Ammon's horn (tissue), 1 donor: ENCODE results near the gene UTP11.
"Not testable (repeated sequence)": the region's sequence is repeated elsewhere in the genome, so short reads cannot be mapped to it uniquely, and the experiment has no call there.

Source experiments
- DNase-seq: peaks from one replicate; pipeline ENCODE4 v3.0.0-alpha.2; 2016; ENCODE audit warnings: low spot score

UTP11 gene

DNA sequence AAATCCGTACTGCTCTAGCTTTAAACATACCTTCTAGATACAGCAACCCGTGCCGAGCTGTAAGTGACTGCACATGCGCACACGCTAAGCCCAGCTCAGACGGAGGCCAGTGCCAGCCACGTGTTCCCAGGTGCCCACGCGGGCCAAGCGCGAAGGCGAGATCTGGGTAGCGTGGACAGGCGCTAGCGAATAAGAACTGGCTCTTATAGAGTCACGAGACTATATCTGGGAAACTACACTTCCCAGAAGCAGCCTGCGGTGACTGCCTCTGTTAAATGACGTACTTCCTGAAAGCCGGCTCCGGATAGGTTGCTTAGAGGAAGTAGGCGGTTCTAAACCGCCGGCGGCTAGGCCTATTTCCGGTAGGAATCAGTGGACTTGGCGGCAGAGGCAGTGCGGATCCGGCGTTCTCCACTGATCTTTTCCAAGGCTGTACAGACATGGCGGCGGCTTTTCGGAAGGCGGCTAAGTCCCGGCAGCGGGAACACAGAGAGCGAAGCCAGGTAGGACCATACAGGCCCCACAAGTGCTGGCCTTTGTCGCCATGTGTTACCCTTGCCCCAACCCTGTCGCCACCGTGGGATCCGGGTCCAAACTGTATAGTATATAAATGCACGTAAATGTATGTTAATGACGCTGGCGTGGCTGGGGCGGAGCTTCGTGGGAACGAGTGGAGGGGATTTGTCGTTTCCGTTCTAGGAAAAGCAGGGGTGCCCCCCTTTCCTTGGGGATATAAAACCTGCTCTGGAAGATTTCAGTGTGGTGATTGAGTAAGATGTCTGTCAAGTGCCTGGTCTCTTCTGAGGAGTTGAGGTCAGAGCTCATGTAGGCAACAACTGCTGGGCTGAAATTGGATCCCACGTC, at the start of gene UTP11:
Gene UTP11, plus strand, starts transcription at position 372 of the 864 bp plus-strand sequence. Its CDS starts 69 bp downstream, at position 441.
- peak; percentile 98 for DNase-seq

- DNase-seq: not testable (repeated sequence)
Measured at GRCh38 chr1:37964106-37964505, 48.4 kb upstream of the UTP11 start.

DNA sequence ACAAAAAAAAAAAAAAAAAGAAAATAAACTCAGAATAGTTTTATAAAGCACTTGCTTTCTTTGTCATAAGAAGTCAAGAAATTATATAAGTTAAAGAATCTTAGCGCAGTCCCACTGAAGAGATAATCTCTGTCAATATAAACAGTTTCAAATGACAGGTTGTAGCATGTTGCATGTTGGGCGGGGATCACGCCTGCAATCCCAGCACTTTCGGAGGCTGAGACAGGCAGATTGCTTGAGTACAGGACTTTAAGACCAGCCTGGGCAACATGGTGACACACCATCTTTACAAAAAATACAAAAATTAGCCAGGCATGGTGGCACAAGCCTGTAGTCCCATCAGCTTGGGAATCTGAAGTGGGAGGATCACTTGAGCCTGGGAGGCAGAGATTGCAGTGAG, 47.2 kb upstream of the UTP11 start:
- DNase-seq: no peak

GRCh38 chr1:37973684-37974083, 38.9 kb upstream of the UTP11 start:
- not testable (repeated sequence) for DNase-seq

DNA sequence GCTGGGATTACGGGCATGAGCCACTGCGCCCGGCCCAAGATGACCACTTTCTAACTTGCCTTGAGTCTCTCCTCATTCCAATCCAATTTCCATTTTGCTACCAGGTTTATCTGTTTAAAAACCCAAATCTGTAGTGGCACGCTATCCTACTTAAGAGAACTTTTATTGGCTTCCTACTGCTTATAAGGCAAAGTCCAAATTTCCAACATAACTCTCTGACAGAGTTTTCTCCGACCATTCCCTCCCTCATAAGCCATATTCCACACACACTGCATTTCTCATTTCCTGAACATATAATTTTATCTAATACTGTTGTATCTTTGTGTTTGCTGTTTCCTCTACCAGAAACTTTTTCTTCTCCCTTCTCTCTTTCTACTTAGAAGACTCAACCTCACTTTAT, 38.0 kb upstream of the UTP11 start:
- no peak for DNase-seq

DNA sequence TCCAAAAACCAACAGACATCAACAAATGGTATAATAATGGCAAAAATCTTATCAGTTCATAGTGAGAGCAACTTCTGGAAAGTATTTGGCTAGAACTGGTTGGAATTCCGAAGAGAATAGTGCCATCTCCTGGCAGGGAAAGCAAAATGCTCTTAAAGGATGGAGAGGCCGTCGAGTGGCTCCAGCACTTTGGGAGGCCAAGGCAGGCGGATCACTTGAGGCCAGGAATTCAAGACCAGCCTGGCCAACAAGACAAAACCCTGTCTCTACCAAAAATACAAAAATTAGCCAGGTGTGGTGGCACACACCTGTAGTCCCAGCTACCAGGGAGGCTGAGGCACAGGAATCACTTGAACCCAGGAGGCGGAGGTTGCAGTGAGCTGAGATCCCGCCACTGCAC, 37.5 kb upstream of the UTP11 start:
- DNase-seq: peak; percentile 42

- DNase-seq: no peak
Measured at GRCh38 chr1:37978541-37978940, 34.0 kb upstream of the UTP11 start.

DNA sequence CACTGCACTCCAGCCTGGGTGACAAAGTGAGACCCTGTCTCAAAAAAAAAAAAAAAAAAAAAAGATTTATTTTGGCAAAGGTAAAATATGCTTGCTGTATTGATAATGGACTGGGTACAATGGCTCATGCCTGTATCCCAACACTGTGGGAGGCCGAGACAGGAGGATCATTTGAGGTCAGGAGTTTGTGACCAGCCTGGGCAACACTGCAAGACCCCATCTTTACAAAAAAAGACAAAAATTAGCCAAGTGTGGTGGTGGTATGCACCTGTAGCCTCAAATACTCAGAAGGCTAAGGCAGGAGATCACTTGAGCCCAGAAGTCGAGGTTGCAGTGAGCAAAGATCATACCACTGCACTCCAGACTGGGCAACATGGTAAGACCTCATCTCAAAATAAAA, 29.0 kb upstream of the UTP11 start:
- DNase-seq: no peak

- DNase-seq: no peak
Measured at GRCh38 chr1:37987679-37988078, 24.9 kb upstream of the UTP11 start.

DNA sequence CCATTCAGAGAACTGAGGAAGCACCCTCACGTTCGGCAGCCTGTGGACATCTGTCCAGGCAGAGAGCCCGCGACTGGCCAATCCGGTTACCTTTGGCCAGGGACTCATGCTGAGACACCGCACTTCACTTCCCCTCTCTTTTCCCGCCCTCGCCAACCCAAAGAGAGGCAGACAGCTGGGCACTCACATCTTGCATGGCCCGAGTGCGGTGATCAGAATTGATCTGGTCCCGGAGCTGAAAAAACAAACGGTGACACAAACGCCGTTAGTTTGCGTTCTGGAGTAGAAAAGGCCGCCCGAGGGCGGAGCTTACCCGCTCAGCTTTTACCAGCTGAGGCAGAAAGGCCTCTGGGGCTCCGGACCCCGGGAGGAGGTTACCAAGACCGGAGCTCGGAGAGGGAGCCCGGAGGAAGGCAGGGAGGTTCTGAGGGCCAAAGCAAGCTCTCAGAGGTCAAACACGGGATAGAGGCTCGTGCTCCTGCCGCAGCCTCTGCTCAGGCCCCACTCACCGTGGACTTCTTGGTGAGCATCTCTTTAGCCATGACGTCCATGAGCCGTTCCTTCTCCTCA, 23.1 kb upstream of the UTP11 start:
- peak; percentile 17 for DNase-seq

GRCh38 chr1:37994886-37995566, 17.5 kb upstream of the UTP11 start:
- DNase-seq: no peak

GRCh38 chr1:37995751-37996345, 16.7 kb upstream of the UTP11 start:
- DNase-seq: peak; percentile 14

GRCh38 chr1:37997256-37998088, 15.1 kb upstream of the UTP11 start:
- no peak for DNase-seq

DNA sequence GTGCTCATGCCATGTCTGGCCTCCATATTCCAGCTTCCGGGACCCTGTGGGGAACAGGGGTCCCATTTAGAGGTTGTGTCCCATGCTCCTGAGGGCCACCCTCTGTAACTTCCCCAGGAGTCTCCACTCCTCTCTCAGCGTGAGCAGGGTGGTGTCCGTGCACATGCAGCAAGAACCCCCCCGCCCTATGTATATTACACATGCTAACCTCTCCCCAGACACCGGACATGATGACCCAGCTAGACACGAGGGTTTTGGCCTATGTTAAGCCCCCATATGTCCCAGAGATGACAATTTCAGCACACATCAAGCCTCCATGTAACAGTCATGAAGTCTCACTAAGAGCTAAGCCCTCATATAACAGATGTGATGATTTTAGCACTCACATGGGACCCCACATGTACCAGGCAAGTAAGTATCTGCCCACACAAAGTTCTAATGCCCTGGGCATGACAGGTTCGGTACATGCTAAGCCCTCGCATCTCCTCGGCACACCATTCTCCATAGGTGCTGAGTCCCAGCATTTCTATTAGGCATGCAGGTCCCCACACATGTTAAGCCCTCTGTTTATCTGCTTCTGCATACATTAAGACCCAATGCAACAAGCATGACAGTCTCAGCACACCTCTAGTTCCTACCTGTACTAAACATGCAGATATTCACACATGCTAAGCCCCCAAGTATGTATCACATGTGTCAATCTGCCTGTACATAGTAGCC, 14.3 kb upstream of the UTP11 start:
- DNase-seq: no peak

DNA sequence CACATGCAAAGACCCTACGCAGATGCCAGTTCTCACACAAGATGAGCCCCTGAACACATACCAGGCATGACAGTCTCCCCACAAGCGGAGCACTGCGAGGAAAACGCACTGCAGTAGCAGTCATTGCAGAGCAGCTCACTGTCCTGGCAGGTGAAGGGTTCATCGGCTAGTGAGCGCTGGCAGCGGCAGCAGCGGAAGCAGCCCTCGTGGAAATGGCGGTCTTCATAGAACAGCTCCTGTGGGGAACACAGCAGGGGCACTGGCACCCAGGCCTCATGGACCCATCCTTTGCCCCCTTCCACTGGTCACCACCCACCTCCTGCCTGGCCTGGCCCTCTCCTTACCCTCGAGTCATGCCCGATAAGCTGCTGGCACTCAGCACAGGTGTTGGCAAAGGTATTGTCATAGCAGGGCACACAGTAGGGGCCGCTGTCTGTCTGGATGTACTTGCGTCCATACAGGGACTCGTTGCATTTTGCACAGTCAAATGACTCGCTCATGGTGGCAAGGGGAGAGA, 13.6 kb upstream of the UTP11 start:
- no peak for DNase-seq

DNA sequence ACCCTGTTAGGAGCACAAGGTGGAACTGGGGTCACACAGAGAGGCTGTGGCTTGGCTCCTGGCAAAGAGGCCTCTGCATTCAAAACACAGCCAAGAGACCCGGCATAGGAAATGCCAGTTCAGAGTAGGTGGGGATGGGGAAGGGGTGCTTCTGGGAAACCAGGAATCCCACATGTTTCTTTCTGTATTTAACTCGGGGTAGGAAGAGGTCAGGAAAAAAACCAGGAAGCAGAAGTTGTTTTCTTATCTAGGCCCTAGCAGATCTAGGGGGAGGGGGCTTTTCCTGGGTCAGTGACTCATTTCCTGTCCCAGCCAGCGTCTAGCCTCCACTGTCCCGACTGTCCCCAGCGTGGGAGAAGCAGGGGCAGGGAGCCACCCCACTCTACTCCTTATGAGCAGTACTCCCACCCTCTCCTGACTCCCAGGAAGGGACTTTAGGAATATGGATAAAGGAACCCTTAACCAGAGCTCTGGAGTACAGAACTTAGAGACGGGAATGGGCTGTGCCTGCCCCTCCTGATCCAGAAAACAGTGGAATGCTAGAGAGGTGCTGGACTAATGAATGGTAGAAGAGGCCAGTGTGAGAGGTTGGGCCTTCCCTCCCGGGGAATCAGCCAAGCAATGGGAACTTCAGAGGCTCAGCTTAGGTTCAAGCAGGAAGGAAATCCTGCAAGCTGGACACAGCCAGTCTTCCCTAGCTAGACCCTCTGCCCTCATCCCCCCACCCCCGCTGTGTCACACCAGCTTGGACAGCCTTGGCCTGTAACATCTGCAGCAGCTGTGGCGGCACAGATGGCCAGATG, 12.9 kb upstream of the UTP11 start:
- peak; percentile 29 for DNase-seq

- DNase-seq: no peak
Measured at GRCh38 chr1:38000233-38000528, 12.4 kb upstream of the UTP11 start.

GRCh38 chr1:38000529-38001455, 11.7 kb upstream of the UTP11 start:
- DNase-seq: peak; percentile 9
